LNCaP clone FGC (cell line): ENCODE measurements around the gene HRH3.

Source experiments
- DNase-seq: peaks from one replicate; pipeline ENCODE4 v3.0.0-alpha.2; 2011; ENCODE audit warnings: low read depth
- H3K4me3 ChIP-seq: 2 replicates; pipeline ENCODE4 v1.5.1; 2011; ENCODE audit warnings: mild to moderate bottlenecking, low read depth, low read length, control low read depth
- TF ChIP-seq, protein P1 (sequence below): IDR thresholded peaks from 2 replicates; pipeline ENCODE4 v1.5.1; 2012; ENCODE audit warnings: mild to moderate bottlenecking; ENCODE audit not compliant: control insufficient read depth, insufficient read depth; ENCODE audit errors: extremely low read depth

The HRH3 gene

GRCh38 chr20:62238569-62239277, 18.6 kb upstream of the HRH3 start:
- DNase-seq = no peak
- TF ChIP-seq, protein P1, sequence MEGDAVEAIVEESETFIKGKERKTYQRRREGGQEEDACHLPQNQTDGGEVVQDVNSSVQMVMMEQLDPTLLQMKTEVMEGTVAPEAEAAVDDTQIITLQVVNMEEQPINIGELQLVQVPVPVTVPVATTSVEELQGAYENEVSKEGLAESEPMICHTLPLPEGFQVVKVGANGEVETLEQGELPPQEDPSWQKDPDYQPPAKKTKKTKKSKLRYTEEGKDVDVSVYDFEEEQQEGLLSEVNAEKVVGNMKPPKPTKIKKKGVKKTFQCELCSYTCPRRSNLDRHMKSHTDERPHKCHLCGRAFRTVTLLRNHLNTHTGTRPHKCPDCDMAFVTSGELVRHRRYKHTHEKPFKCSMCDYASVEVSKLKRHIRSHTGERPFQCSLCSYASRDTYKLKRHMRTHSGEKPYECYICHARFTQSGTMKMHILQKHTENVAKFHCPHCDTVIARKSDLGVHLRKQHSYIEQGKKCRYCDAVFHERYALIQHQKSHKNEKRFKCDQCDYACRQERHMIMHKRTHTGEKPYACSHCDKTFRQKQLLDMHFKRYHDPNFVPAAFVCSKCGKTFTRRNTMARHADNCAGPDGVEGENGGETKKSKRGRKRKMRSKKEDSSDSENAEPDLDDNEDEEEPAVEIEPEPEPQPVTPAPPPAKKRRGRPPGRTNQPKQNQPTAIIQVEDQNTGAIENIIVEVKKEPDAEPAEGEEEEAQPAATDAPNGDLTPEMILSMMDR = no peak
- peak overlapping the region; percentile 75 for H3K4me3 ChIP-seq

GRCh38 chr20:62237801-62238568, 17.9 kb upstream of the HRH3 start, which contains the start of gene OSBPL2:
OSBPL2 (plus strand) TSS chr20:62238521; CDS start chr20:62256185, 17,664 bp downstream.
- TF ChIP-seq, protein P1 = no peak
- H3K4me3 ChIP-seq = peak within 1 kb of the TSS; percentile 75
- peak; percentile 93 for DNase-seq

GRCh38 chr20:62237514-62237800, 17.4 kb upstream of the HRH3 start:
- no peak overlapping the region for H3K4me3 ChIP-seq
- TF ChIP-seq, protein P1 = no peak
- DNase-seq = no peak

GRCh38 chr20:62236766-62237513, 16.9 kb upstream of the HRH3 start:
- TF ChIP-seq, protein P1 = no peak
- H3K4me3 ChIP-seq = no peak overlapping the region
- DNase-seq = no peak

- no peak overlapping the region for H3K4me3 ChIP-seq
- TF ChIP-seq, protein P1 = no peak
- no peak for DNase-seq
Observed at GRCh38 chr20:62236200-62236599, 16.1 kb upstream of the HRH3 start.

DNA sequence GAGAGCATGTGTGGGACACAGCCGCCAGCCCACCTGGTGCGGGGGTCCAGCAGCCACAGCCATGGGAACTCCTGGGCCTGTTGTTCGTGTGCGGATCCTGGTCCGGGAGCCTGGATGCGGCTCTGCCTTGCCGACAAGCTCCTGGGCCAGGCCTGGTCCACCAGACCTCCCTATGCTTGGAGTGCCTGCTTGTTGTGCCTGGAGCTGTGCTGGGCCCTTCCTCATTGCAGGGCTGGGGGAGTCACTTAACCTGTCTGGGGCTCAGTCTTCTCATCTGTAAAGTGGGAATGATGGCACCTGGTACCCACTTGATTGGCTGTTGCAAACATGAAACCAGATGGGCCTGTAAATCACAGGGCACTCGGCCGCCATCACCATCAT, 15.7 kb upstream of the HRH3 start:
- TF ChIP-seq, protein P1 = no peak
- no peak for DNase-seq
- H3K4me3 ChIP-seq = no peak overlapping the region
